ENCODE measurements around the gene UBXN1. TPM values are rescaled to one million over a fixed set of nuclear protein-coding genes. Genes with fewer than 3 reads are reported as not detected.

Gene UBXN1
- total and polyA plus RNA-seq, 10 of the 15 experiments (the other 5 are each of a cell fraction or from before 2014, with no cell fraction given), result 7.0 to 173 (median 106) TPM

GRCh38 chr11:62656796-62657429 is 22.0 kb downstream of the UBXN1 start:
- TF ChIP-seq RAD51 (IDR thresholded peaks at IDR 0.05), result no peak
- no peak for TF ChIP-seq FOXK2 (IDR thresholded peaks at IDR 0.05)
- TF ChIP-seq ZBTB33 (IDR thresholded peaks at IDR 0.05), result no peak
- TF ChIP-seq ZBTB11 (CRISPR knock-in tag; IDR thresholded peaks at IDR 0.05), result no peak
- no peak for TF ChIP-seq HDAC6 (IDR thresholded peaks at IDR 0.05; ENCODE audit: unreplicated experiment)
- TF ChIP-seq FOXM1 (IDR thresholded peaks at IDR 0.05; ENCODE audit: low read depth, low read length), result no peak
- ATAC-seq (no peak), FAIRE-seq (no peak)

More at GRCh38 chr11:62656796-62657429, 22.0 kb downstream of the UBXN1 start:
- SMC1A ChIA-PET (ENCODE audit: uncharacterized antibody, unreplicated experiment), result interaction anchor here (0.5 to 5.0 kb wide), 5 partner anchors 8 to 232 kb away, joined by 3 to 41 read pairs (median 4); partner anchors contain the start of genes C11orf98 and CSKMT
- no peak overlapping the region for H3K27ac ChIP-seq (ENCODE audit: control insufficient read depth, insufficient read depth)
- CTCF ChIA-PET, result interaction anchor here (0.9 to 1.2 kb wide), 5 partner anchors 17 to 192 kb away, joined by 3 to 6 read pairs (median 3); partner anchors contain the start of gene B3GAT3
- RAD21 ChIA-PET (ENCODE audit: unreplicated experiment), result interaction anchor here (0.7 to 1.2 kb wide), 4 partner anchors 11 to 106 kb away, joined by 3 to 5 read pairs (median 4); no protein-coding TSS in a partner anchor
- no peak overlapping the region for H2AFZ ChIP-seq (ENCODE audit: control insufficient read depth, low read depth, low read length)
- 60% methylated on average over 5 of the region's 5 CpGs for WGBS (ENCODE audit: insufficient coverage, insufficient replicate concordance, low lambda C conversion rate, missing lambda C conversion rate)
- H3K9ac ChIP-seq (ENCODE audit: control insufficient read depth, insufficient read depth, low read length), result no peak overlapping the region
- in situ Hi-C loops (cut with MboI) (no loop called here), intact Hi-C loops (cut with micrococcal nuclease; ENCODE audit: unreplicated experiment) (no loop called here)
- no peak overlapping the region for H3K4me2 ChIP-seq (ENCODE audit: control insufficient read depth, insufficient read depth)
- H3K27me3 ChIP-seq (replicated peaks in 1 of 2; ENCODE audit: control insufficient read depth in 2 of 2, insufficient read depth in 2 of 2, low read length in 1 of 2), result no peaks in the 10 kb centered on the region
- BruUV-seq (replicated peaks), result no TSS peak
- POLR2A ChIA-PET, result interaction anchor here (1.3 to 14.6 kb wide), 4 partner anchors 11 to 65 kb away, joined by 4 to 295 read pairs (median 10); partner anchors contain the start of genes C11orf98, CSKMT, GANAB and LBHD1
- no peak for DNase-seq (ENCODE audit: low read depth, low spot score)
- H3K4me3 ChIP-seq, result no peak overlapping the region
- no peaks in the 10 kb centered on the region for H4K20me1 ChIP-seq (ENCODE audit: control insufficient read depth, insufficient read depth)
- H3K36me3 ChIP-seq (ENCODE audit: control insufficient read depth in 2 of 2, insufficient read depth in 2 of 2, low read length in 1 of 2), result no peaks in the 10 kb centered on the region; a peak in 1 of 4 replicates
- H3K4me1 ChIP-seq (ENCODE audit: control insufficient read depth, insufficient read depth, low read length), result peaks cover 6% of the 10 kb centered on the region
- H3K79me2 ChIP-seq (ENCODE audit: control insufficient read depth, insufficient read depth, low read length), result peaks cover 13% of the 10 kb centered on the region
- no peaks in the 10 kb centered on the region for H3K9me3 ChIP-seq (replicated peaks; ENCODE audit: control insufficient read depth, insufficient read depth, low read length)
